Esophagus muscularis mucosa (tissue), 4 donors: ENCODE results near the gene ADORA1. TPM values are rescaled to one million over a fixed set of nuclear protein-coding genes. Genes with fewer than 3 reads are reported as not detected.

Source experiments
- DNase-seq: peaks from one replicate; pipeline ENCODE4 v3.0.0-alpha.2; 2017; ENCODE audit errors: extremely low spot score
- H3K27ac ChIP-seq, 4 donors: fragments of 200-600 bp; sonication (generic); replicated peaks in 1 of 4; 1 replicate in 3 of 4; 2 replicates in 1 of 4; pipeline ENCODE4 v1.5.1; 2016 to 2019; ENCODE audit warnings: mild to moderate bottlenecking in 1 of 4
- H3K27me3 ChIP-seq, 4 donors: fragments of 200-600 bp; sonication (generic); one replicate each; pipeline versions ENCODE4 v1.5.1 to v1.6.0; 2016 to 2019
- H3K36me3 ChIP-seq, 4 donors: fragments of 200-600 bp; sonication (generic); one replicate each; pipeline ENCODE4 v1.5.1; 2016 to 2019
- H3K4me1 ChIP-seq, 4 donors: fragments of 200-600 bp; sonication (generic); one replicate each; pipeline ENCODE4 v1.5.1; 2016 to 2019
- H3K4me3 ChIP-seq, 4 donors: fragments of 200-600 bp; sonication (generic); 1 replicate in 2 of 4; 2 replicates in 2 of 4; pipeline ENCODE4 v1.5.1; 2016 to 2019; ENCODE audit warnings: mild to moderate bottlenecking in 4 of 4, moderate library complexity in 1 of 4
- H3K9me3 ChIP-seq, 4 donors: fragments of 200-600 bp; sonication (generic); 1 replicate in 3 of 4; 2 replicates in 1 of 4; pipeline ENCODE4 v1.5.1; 2016 to 2019
- CTCF ChIP-seq, 3 experiments: fragments of 200-600 bp in 2 of 3; fragments of 450-650 bp in 1 of 3; sonication (generic) in 2 of 3; IDR thresholded peaks; one replicate each; pipeline ENCODE4 v1.5.1; 2017 to 2019; ENCODE audit warnings: antibody characterized with exemption in 3 of 3, mild to moderate bottlenecking in 2 of 3, moderate library complexity in 1 of 3
- EP300 ChIP-seq: sonication (generic); formaldehyde crosslinking; IDR thresholded peaks from one replicate; pipeline ENCODE4 v1.6.1; 2017; ENCODE audit warnings: antibody characterized with exemption
- POLR2A ChIP-seq: fragments of 450-650 bp; IDR thresholded peaks from one replicate; pipeline ENCODE4 v1.6.1; 2017; ENCODE audit warnings: antibody characterized with exemption, moderate library complexity, mild to moderate bottlenecking, low read depth
- POLR2AphosphoS5 ChIP-seq, 2 donors: sonication (generic); formaldehyde crosslinking; IDR thresholded peaks; one replicate each; pipeline ENCODE4 v1.6.1; 2017; ENCODE audit warnings: antibody characterized with exemption in 2 of 2
- WGBS: methylation state at CpG from one replicate; pipeline ENCODE4 v1.1.5; 2018; 5-methylcytosine and 5-hydroxymethylcytosine counted together
- intact Hi-C: fragments of 100-400 bp; cut with DNase I; formaldehyde crosslinking; loops from one replicate; pipeline ENCODE4 v1.15.1; 2023
- total RNA-seq, 4 donors: library from RNA; depleted of rRNA; stranded (reverse); fragments of >200 nt; gene quantifications; one replicate each; pipeline versions ENCODE4 v1.1.0 to v1.2.1, GENCODE V29; 2016

The ADORA1 gene
- total RNA-seq, 4 donors from 2014 or later, result 0.34 to 1.7 (median 0.80) TPM

GRCh38 chr1:203085528-203086406 is 41.8 kb upstream of the ADORA1 start, which contains the start of gene MYOG:
Gene MYOG (minus strand): TSS chr1:203086012. CDS start chr1:203085961, 51 bp downstream.
- no peaks in the 10 kb centered on the region for H3K36me3 ChIP-seq
- intact Hi-C loops, result no loop called here
- WGBS, result 86% methylated on average over 26 of the region's 36 CpGs
- TF ChIP-seq CTCF (IDR thresholded peaks at IDR 0.05) (no peak), POLR2AphosphoS5 (IDR thresholded peaks at IDR 0.05) (no peak), POLR2A (no peak), EP300 (no peak)
- H3K4me3 ChIP-seq, result no peak within 1 kb of the TSS
- peak; percentile 89 for DNase-seq
- no peaks in the 10 kb centered on the region for H3K9me3 ChIP-seq
- H3K4me1 ChIP-seq, result peaks cover 0 to 2% (median 0%) of the 10 kb centered on the region in 4 donors
- H3K27ac ChIP-seq, result no peak within 1 kb of the TSS
- H3K27me3 ChIP-seq, result peaks cover 0 to 14% (median 0%) of the 10 kb centered on the region in 4 donors

GRCh38 chr1:203086992-203087763 is 40.3 kb upstream of the ADORA1 start:
- no peaks in the 10 kb centered on the region for H3K9me3 ChIP-seq
- DNase-seq, result peak; percentile 80
- no peak overlapping the region for H3K4me3 ChIP-seq
- WGBS, result 84% methylated on average over 11 of the region's 11 CpGs
- peaks cover 0 to 5% (median 0%) of the 10 kb centered on the region in 4 donors for H3K27me3 ChIP-seq
- intact Hi-C loops, result no loop called here
- no peak for TF ChIP-seq POLR2A
- no peak overlapping the region for H3K27ac ChIP-seq
- peaks cover 0 to 2% (median 0%) of the 10 kb centered on the region in 4 donors for H3K4me1 ChIP-seq
- H3K36me3 ChIP-seq, result no peaks in the 10 kb centered on the region

- DNase-seq, result peak; percentile 57
- no peak for TF ChIP-seq EP300
- TF ChIP-seq POLR2AphosphoS5 (IDR thresholded peaks at IDR 0.05), result no peak
- TF ChIP-seq POLR2A, result no peak
- Histone ChIP-seq H3K27me3 (no peaks in the 10 kb centered on the region), H3K9me3 (no peaks in the 10 kb centered on the region), H3K4me3 (no peak overlapping the region), H3K27ac (no peak overlapping the region), H3K4me1 (peaks cover 0 to 2% (median 0%) of the 10 kb centered on the region in 4 donors), H3K36me3 (no peaks in the 10 kb centered on the region)
- WGBS, result 87% methylated on average over 3 of the region's 3 CpGs
- intact Hi-C loops, result no loop called here
Observed at GRCh38 chr1:203088441-203088840, 39.1 kb upstream of the ADORA1 start.

- intact Hi-C loops, result no loop called here
- peak; percentile 82 for DNase-seq
- H3K27me3 ChIP-seq, result no peaks in the 10 kb centered on the region
- TF ChIP-seq EP300, result no peak
- no peak for TF ChIP-seq POLR2AphosphoS5 (IDR thresholded peaks at IDR 0.05)
- no peak for TF ChIP-seq POLR2A
- no peak for TF ChIP-seq CTCF (IDR thresholded peaks at IDR 0.05)
- WGBS, result 78% methylated on average over 4 of the region's 7 CpGs
- H3K9me3 ChIP-seq, result no peaks in the 10 kb centered on the region
- H3K27ac ChIP-seq, result no peak overlapping the region
- H3K36me3 ChIP-seq, result no peaks in the 10 kb centered on the region
- H3K4me1 ChIP-seq, result peaks cover 0 to 2% (median 0%) of the 10 kb centered on the region in 4 donors
- no peak overlapping the region for H3K4me3 ChIP-seq
Observed at GRCh38 chr1:203089001-203089650, 38.4 kb upstream of the ADORA1 start.

- H3K9me3 ChIP-seq, result peaks cover 0 to 5% (median 2%) of the 10 kb centered on the region in 4 donors
- TF ChIP-seq POLR2A (no peak), POLR2AphosphoS5 (IDR thresholded peaks at IDR 0.05) (no peak), CTCF (IDR thresholded peaks at IDR 0.05) (no peak), EP300 (no peak)
- H3K36me3 ChIP-seq, result no peaks in the 10 kb centered on the region
- H3K4me1 ChIP-seq, result no peaks in the 10 kb centered on the region
- no peak overlapping the region for H3K27ac ChIP-seq
- no peak overlapping the region for H3K4me3 ChIP-seq
- 61% methylated on average over 3 of the region's 7 CpGs for WGBS
- H3K27me3 ChIP-seq, result no peaks in the 10 kb centered on the region
- DNase-seq, result peak; percentile 89
- intact Hi-C loops, result no loop called here
Observed at GRCh38 chr1:203089651-203090045, 37.9 kb upstream of the ADORA1 start.
